NCI-H2196 (cell line): ENCODE data around the gene RETREG1.
"Not testable (repeated sequence)": the region's sequence is repeated elsewhere in the genome, so short reads cannot be mapped to it uniquely, and the experiment has no call there.

Experiments used
- DNase-seq: peaks from one replicate; lab custom pipeline; 2025; ENCODE audit not compliant: unreplicated experiment; lab: John Stamatoyannopoulos, UW

The RETREG1 gene

GRCh38 chr5:16617274-16617968, 624 bp upstream of the RETREG1 start:
- DNase-seq = no peak

DNA sequence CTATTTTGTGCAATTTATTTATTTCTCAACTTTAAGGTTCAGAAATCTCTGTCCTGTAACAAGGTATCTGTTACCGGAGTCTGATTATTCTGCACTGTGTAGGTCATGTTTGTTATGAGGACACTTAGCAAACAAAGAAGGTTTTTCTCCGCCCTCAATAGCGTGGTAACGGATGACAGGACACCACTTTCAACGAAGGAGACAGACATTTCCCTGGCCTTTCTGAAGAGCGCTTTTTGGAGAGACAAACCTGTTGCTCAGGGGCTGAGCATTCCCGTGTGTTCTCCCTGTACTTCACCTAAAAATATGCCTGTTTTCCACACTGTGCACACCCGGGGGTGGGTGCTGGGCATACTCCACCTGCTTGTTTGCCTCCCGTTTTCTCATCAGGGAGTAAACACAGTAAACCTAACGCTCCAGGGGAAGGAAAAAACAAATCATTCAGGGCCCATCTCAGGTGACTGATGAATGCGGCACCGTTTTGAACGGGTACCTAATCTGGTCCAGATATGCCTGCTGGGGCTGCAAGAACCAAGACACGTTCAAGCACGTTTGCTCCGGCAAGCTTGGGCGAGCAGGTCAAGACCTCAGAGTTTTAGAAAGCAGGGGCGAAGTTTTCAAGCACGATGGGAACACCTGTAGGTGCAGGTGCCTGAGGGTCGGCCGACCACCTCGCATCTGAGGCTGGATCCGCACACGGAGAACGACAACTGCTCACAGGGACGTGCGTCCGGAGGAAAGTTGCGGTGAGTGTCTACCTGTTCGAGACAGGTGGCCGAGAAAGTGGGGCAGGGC, 859 bp downstream of the RETREG1 start:
- no peak for DNase-seq

DNA sequence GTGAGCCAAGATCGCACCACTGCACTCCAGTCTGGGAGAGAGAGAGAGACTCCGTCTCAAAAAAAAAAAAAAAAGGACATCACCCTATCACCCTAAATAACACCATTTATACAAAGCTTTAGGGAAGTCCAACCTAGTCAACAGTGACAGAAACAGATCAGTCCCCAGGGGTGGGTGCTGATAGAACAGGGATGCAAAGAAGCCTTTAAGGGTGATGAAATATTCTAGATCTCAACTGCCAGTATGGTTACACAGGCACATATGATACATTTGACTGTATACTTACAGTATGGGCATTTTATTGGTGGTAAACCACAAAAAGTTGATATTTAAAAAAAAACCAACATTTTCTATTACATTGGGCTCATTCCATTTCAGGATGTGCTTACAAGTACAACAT, 4.8 kb downstream of the RETREG1 start:
- no peak for DNase-seq

- not testable (repeated sequence) for DNase-seq
These were observed 5.9 kb downstream of the RETREG1 start for GRCh38 chr5:16610896-16611295.

DNA sequence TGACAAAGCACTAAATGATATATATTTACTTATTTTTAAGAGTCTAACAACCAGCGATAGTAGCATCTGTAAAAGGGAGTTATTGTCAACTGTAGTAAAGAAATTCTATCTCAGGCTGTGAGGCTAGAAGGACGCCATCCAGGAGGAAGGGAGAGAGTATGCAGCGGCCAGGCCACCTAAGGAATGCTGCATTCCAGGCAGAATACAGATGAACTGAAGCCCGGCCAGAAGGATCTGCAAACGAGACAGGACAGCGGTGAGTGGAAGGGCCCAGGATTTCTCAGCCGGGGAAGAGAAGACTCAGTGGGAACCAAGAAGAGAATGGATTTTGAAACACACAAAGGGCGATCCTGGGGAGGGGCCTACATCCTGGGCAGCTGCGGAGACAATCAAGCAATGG, 7.4 kb downstream of the RETREG1 start:
- DNase-seq = no peak

DNA sequence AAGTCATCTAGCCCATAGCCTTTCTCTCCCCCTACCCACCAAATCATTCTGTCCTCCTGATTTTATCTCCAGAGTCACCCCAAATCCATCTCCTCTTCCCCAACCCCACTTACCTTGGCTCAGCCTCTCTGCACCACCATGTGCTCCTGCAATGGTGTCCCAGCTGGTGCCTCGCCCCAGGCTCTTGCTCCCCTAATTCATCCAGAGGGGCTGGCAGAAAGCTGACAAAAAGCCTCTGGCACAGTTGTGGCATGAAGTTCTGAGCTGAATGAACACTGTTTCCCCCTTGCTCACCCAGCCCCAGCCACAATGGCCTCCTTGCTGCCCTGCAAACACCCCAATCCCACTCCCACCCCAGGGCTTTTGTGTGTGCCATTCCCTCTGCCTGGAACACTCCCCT, 10.2 kb downstream of the RETREG1 start:
- DNase-seq = no peak

DNA sequence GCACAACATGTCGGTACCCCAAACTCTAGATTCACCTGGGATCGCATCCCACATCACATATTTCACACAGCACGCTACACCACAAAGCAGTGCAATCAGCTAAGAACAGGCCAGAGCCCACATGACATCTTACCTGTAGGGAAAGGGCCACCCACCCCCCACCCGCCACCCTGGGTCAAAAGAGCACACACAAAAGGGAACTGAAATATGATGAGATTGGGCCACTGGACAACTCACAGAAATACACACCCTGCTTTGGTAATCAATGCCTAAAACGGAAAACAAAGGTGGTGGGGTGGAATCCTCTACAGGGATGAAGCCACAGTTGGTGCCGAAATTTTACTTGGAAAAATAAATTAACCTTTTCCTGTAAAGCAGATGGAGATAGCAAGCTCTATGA, 13.1 kb downstream of the RETREG1 start:
- DNase-seq = no peak

GRCh38 chr5:16603295-16603694, 13.5 kb downstream of the RETREG1 start:
- no peak for DNase-seq

DNA sequence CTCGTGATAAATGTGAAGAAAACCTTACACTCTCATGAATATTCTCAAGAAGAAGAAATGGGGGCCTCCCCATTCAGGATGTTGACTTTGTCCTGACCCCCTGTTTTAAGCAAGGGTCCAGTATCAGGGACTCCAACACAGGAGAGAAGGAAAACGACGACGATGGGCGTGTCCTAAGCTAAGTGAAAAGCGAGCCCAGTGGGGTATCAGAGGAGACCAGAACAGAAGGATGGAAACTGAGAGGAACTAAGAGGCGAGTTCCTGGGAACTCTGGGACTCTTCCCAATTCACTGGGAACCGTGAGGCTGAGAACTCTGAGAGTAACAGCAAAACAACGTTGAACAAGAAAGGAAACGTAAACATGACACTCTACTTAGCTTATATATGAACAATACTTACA, 14.6 kb downstream of the RETREG1 start:
- DNase-seq = no peak

- no peak for DNase-seq
These were observed 15.9 kb downstream of the RETREG1 start for GRCh38 chr5:16600946-16601345.

- DNase-seq = no peak
These were observed 16.4 kb downstream of the RETREG1 start for GRCh38 chr5:16600397-16600796.

GRCh38 chr5:16597946-16598694, 18.7 kb downstream of the RETREG1 start:
- DNase-seq = no peak

GRCh38 chr5:16596581-16596940, 20.2 kb downstream of the RETREG1 start:
- DNase-seq = no peak

GRCh38 chr5:16595881-16596580, 20.8 kb downstream of the RETREG1 start:
- DNase-seq = no peak

GRCh38 chr5:16593628-16594027, 23.2 kb downstream of the RETREG1 start:
- no peak for DNase-seq

DNA sequence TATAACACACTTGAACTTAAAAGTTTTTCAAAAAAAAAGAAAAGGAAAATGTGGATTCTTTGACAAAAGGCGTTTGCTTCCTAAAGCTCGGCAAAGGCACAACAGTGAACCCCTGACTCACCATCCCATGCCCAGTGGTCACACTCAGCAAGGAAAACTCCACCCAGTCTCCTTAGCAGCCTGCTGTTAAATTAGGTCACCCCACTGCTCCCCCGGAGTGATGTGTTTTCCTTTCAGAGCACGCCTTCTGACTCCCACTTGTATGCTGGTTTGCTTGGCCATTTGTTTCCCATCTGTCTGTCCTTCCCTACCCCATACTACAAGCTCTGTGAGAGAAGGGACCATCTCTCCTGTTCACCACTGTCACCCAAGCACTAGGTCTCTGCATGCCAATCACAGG, 23.8 kb downstream of the RETREG1 start:
- DNase-seq = no peak

- DNase-seq = no peak
These were observed 24.5 kb downstream of the RETREG1 start for GRCh38 chr5:16592255-16592654.

DNA sequence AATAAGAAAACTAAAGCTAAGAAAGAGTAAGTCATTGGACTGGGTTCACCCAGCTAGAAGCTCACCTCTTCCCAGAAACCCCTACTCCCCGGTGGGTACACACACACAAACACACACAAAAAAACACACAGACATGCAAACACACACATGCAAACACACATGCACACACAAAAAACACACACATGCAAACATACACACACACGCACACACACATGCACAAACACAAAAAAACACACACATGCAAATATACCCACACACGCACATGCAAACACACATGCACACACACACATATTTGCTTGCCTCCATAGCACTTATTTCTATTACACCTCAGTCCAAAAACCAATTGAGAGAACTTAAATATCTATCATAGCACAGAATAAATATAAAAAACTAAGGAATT, 26.1 kb downstream of the RETREG1 start:
- DNase-seq = no peak

DNA sequence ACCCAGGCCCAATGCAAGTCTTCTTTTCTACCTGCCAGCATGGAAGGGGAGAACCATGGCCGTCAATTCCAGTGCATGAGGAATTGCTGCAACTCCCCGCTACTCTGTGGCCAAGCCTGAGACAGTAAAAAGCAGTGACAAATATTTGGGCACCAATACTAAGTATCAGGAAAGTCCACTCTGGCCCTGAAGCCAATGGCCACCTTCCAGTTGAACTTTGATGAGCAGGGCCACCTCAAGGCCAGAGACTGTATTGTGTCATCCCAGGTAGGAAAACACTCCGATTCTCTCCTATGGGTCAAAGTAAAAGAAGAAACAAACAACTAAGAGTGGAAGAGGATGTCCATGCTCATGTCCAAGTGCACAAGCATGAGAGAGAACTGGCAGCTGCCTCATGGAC, 27.1 kb downstream of the RETREG1 start:
- DNase-seq = no peak

- DNase-seq = no peak
These were observed 28.2 kb downstream of the RETREG1 start for GRCh38 chr5:16588434-16589214.

GRCh38 chr5:16586556-16586955, 30.2 kb downstream of the RETREG1 start:
- no peak for DNase-seq
